Smooth muscle cell (in vitro differentiated cells): ENCODE data around the gene PPM1L. TPM values are rescaled to one million over a fixed set of nuclear protein-coding genes. Genes with fewer than 3 reads are reported as not detected.

Experiments
- DNase-seq: peaks from one replicate; lab custom pipeline; 2025; ENCODE audit not compliant: unreplicated experiment; lab: John Stamatoyannopoulos, UW
- H2AFZ ChIP-seq: fragments of 200-600 bp; sonication (generic); 2 replicates; pipeline ENCODE4 v1.6.0; 2016; ENCODE audit warnings: antibody characterized with exemption, low read depth, mild to moderate bottlenecking
- H3F3A ChIP-seq: fragments of 200-600 bp; sonication (generic); 2 replicates; pipeline ENCODE4 v1.6.0; 2017; ENCODE audit warnings: antibody characterized with exemption, low read depth
- H3K27ac ChIP-seq: fragments of 200-600 bp; sonication (generic); 2 replicates; pipeline ENCODE4 v1.5.1; 2016; ENCODE audit warnings: low read depth, mild to moderate bottlenecking
- H3K27me3 ChIP-seq: fragments of 200-600 bp; sonication (generic); 2 replicates; pipeline ENCODE4 v1.6.1; 2016; ENCODE audit warnings: low read depth, mild to moderate bottlenecking
- H3K36me3 ChIP-seq: fragments of 200-600 bp; sonication (generic); 2 replicates; pipeline ENCODE4 v1.5.1; 2016; ENCODE audit warnings: low read depth
- H3K4me1 ChIP-seq: fragments of 200-600 bp; sonication (generic); 2 replicates; pipeline ENCODE4 v1.5.1; 2016; ENCODE audit warnings: low read depth
- H3K4me2 ChIP-seq: fragments of 200-600 bp; sonication (generic); 2 replicates; pipeline ENCODE4 v1.6.0; 2016; ENCODE audit warnings: mild to moderate bottlenecking
- H3K4me3 ChIP-seq: fragments of 200-600 bp; sonication (generic); 2 replicates; pipeline ENCODE4 v1.5.1; 2016; ENCODE audit warnings: mild to moderate bottlenecking
- H3K79me2 ChIP-seq: fragments of 200-600 bp; sonication (generic); 2 replicates; pipeline ENCODE4 v1.6.0; 2016; ENCODE audit warnings: low read depth, mild to moderate bottlenecking
- H3K9ac ChIP-seq: fragments of 200-600 bp; sonication (generic); 2 replicates; pipeline ENCODE4 v1.6.0; 2016; ENCODE audit warnings: low read depth
- H3K9me3 ChIP-seq: fragments of 200-600 bp; sonication (generic); replicated peaks from 2 replicates; pipeline ENCODE4 v1.5.1; 2016; ENCODE audit warnings: low read depth
- H4K20me1 ChIP-seq: fragments of 200-600 bp; sonication (generic); 2 replicates; pipeline ENCODE4 v1.6.0; 2016; ENCODE audit warnings: low read depth
- WGBS: methylation state at CpG from one replicate; pipeline ENCODE4 v1.1.7; 2016; ENCODE audit warnings: low lambda C conversion rate; 5-methylcytosine and 5-hydroxymethylcytosine counted together
- polyA plus RNA-seq: library from polyadenylated mRNA; unstranded; fragments of >200 nt; fragmentation: Nextera tagmentation; extraction: Ambion mirVana; gene quantifications from 2 replicates; pipeline ENCODE4 v1.2.1, GENCODE V29; 2016
- total RNA-seq: library from RNA; depleted of rRNA; stranded (reverse); fragments of >200 nt; gene quantifications from 2 replicates; pipeline ENCODE4 v1.2.3, GENCODE V29; 2014
- TF ChIP-seq, protein P1 (sequence below): fragments of 200-600 bp; sonication (generic); IDR thresholded peaks from 2 replicates; pipeline ENCODE4 v1.5.1; 2017; ENCODE audit warnings: borderline replicate concordance, mild to moderate bottlenecking, antibody characterized with exemption; ENCODE audit not compliant: insufficient read depth, poor library complexity, severe bottlenecking

Gene PPM1L
- total and polyA plus RNA-seq, 2 experiments from 2014 or later, result 0.14 to 1.9 TPM

DNA sequence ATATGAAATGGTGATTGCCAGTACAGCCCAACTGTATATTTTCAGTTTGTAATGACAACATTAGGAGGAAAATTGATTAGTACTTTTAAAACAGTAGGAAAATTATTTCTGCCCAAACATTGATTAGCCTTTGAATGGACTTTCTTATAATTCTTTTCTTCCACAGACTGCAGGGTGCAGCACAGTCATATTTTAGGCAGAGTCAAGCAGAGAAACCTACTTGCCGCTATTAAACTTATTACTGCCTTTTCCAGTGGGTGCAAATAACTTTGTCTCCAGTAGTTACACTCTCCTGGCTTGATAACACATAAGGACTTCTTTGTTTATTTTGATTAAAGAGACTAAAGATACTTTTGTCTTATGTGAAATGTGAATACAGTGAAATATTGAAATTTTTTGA, 85.4 kb downstream of the PPM1L start:
- no peak overlapping the region for H3K27ac ChIP-seq
- no peak overlapping the region for H3K4me3 ChIP-seq
- H3F3A ChIP-seq, result no peaks in the 10 kb centered on the region
- no peak for DNase-seq
- no peaks in the 10 kb centered on the region for H4K20me1 ChIP-seq
- H3K4me2 ChIP-seq, result no peak overlapping the region
- no peak overlapping the region for H2AFZ ChIP-seq
- TF ChIP-seq, protein P1, sequence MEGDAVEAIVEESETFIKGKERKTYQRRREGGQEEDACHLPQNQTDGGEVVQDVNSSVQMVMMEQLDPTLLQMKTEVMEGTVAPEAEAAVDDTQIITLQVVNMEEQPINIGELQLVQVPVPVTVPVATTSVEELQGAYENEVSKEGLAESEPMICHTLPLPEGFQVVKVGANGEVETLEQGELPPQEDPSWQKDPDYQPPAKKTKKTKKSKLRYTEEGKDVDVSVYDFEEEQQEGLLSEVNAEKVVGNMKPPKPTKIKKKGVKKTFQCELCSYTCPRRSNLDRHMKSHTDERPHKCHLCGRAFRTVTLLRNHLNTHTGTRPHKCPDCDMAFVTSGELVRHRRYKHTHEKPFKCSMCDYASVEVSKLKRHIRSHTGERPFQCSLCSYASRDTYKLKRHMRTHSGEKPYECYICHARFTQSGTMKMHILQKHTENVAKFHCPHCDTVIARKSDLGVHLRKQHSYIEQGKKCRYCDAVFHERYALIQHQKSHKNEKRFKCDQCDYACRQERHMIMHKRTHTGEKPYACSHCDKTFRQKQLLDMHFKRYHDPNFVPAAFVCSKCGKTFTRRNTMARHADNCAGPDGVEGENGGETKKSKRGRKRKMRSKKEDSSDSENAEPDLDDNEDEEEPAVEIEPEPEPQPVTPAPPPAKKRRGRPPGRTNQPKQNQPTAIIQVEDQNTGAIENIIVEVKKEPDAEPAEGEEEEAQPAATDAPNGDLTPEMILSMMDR, result no peak
- no peaks in the 10 kb centered on the region for H3K27me3 ChIP-seq
- no peaks in the 10 kb centered on the region for H3K9me3 ChIP-seq
- H3K79me2 ChIP-seq, result no peaks in the 10 kb centered on the region
- H3K36me3 ChIP-seq, result no peaks in the 10 kb centered on the region
- 95% methylated on average over 1 of the region's 1 CpG for WGBS
- no peaks in the 10 kb centered on the region for H3K4me1 ChIP-seq
- no peak overlapping the region for H3K9ac ChIP-seq

- Histone ChIP-seq H3K36me3 (no peaks in the 10 kb centered on the region), H4K20me1 (no peaks in the 10 kb centered on the region), H3K9me3 (no peaks in the 10 kb centered on the region), H3K4me1 (no peaks in the 10 kb centered on the region), H3K4me3 (no peak overlapping the region), H3K27me3 (no peaks in the 10 kb centered on the region), H3K4me2 (no peak overlapping the region), H3K9ac (no peak overlapping the region), H3K27ac (no peak overlapping the region), H3K79me2 (no peaks in the 10 kb centered on the region), H3F3A (no peaks in the 10 kb centered on the region), H2AFZ (no peak overlapping the region)
- 92% methylated on average over 3 of the region's 3 CpGs for WGBS
- no peak for DNase-seq
- TF ChIP-seq, protein P1, result no peak
These were observed 86.3 kb downstream of the PPM1L start for GRCh38 chr3:160842021-160843005.

DNA sequence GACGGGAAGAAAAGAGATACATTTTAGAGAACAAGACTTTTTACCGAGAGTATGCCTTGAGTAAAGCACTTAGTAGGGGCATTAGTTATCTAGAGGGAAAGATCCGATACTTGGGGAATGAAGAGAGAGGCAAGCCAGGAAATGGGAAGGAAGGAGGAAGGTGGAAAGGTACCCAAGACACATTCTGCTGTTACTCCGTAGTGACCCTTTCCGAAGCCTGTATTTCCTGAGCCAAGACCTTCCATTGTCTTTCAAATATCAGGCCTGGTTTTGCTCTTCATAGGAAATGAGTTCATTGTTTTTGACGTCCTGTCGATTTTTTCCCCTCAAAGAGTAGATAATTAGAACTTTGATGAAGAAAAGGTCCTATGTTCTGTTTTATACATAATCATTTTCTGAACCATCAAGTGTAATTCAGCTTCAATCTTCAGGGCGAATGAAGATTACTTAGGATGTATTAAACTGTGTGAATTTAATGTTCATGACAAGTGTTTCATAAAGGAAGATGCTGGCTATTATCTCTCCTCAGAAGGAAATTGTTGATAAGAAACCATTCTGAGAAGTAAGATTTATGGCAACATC, 95.7 kb downstream of the PPM1L start:
- WGBS, result 79% methylated on average over 8 of the region's 8 CpGs

More for the DNA sequence above, 95.7 kb downstream of the PPM1L start:
- Histone ChIP-seq H3K27ac (no peak overlapping the region), H3K9me3 (no peaks in the 10 kb centered on the region), H3F3A (no peaks in the 10 kb centered on the region), H3K4me2 (no peak overlapping the region), H3K4me3 (no peak overlapping the region), H3K36me3 (no peaks in the 10 kb centered on the region), H3K9ac (no peak overlapping the region), H3K27me3 (peaks cover 4% of the 10 kb centered on the region), H3K79me2 (no peaks in the 10 kb centered on the region), H2AFZ (no peak overlapping the region), H4K20me1 (no peaks in the 10 kb centered on the region), H3K4me1 (no peaks in the 10 kb centered on the region)
- TF ChIP-seq, protein P1, result no peak
- DNase-seq, result no peak
